HepG2 (cell line): ENCODE results near the gene MFAP5. TPM values are rescaled to one million over a fixed set of nuclear protein-coding genes. Genes with fewer than 3 reads are reported as not detected.
A peak's percentile ranks its signal among the peaks of the same experiment; 100 is the strongest.

Experiments used
- ATAC-seq: fragments of 200-7000 bp; cut with Tn5 transposase; 3 replicates; pipeline ENCODE4 v1.9.1; 2020; ENCODE audit warnings: mild to moderate bottlenecking, moderate library complexity
- BruUV-seq: library from RNA; stranded (reverse); fragments of 400-500 nt; replicated peaks from 2 replicates; lab custom pipeline; 2021; lab: Mats Ljungman, UMichigan
- CTCF ChIA-PET: fragments of 300-600 bp; formaldehyde crosslinking; extraction: SDS; loops from one replicate; lab custom pipeline; 2021; ENCODE audit warnings: low total read pairs, inconsistent platforms, low intra/inter-chr PET ratio; lab: Yijun Ruan, JAX
- POLR2A ChIA-PET: fragments of 350-600 bp; sonication (Branson Sonifier 250); formaldehyde crosslinking; loops from one replicate; lab custom pipeline; 2020; ENCODE audit warnings: antibody characterized with exemption, inconsistent platforms; lab: Yijun Ruan, JAX
- DNase-seq: peaks from one replicate; pipeline ENCODE4 v3.0.0-alpha.2; 2015; ENCODE audit warnings: low spot score
- FAIRE-seq: peaks from 3 replicates; lab custom pipeline; 2011; peaks lifted over from hg19 to GRCh38; lab: Jason Lieb, UNC
- H2AFZ ChIP-seq: one replicate; pipeline ENCODE4 v1.6.1; 2011; ENCODE audit warnings: low read length, inconsistent platforms
- H3K27ac ChIP-seq: fragments of 300-600 bp; 3 replicates; pipeline ENCODE4 v1.8.0; 2011; ENCODE audit warnings: mixed run types, mild to moderate bottlenecking, mixed read lengths, low read length, inconsistent platforms; ENCODE audit not compliant: insufficient read depth; ENCODE audit errors: extremely low read length
- H3K27me3 ChIP-seq, 2 experiments: fragments of 200-600 bp in 1 of 2; 2 replicates in 1 of 2; 3 replicates in 1 of 2; pipeline versions ENCODE4 v1.6.0 to v1.8.0; 2011; ENCODE audit warnings: low read length in 2 of 2, mild to moderate bottlenecking in 2 of 2, moderate library complexity in 2 of 2, inconsistent platforms in 1 of 2; ENCODE audit not compliant: insufficient read depth in 2 of 2, control insufficient read depth in 1 of 2
- H3K36me3 ChIP-seq, 2 experiments: fragments of 200-600 bp in 1 of 2; replicated peaks in 1 of 2; 2 replicates in 1 of 2; 3 replicates in 1 of 2; pipeline versions ENCODE4 v1.5.1 to v1.8.0; 2011; ENCODE audit warnings: low read length in 2 of 2, inconsistent platforms in 1 of 2; ENCODE audit not compliant: insufficient read depth in 2 of 2, control insufficient read depth in 1 of 2
- H3K4me1 ChIP-seq: 2 replicates; pipeline ENCODE4 v1.5.1; 2012; ENCODE audit warnings: low read length, inconsistent platforms; ENCODE audit not compliant: insufficient read depth
- H3K4me2 ChIP-seq: 2 replicates; pipeline ENCODE4 v1.6.0; 2011; ENCODE audit warnings: low read depth, low read length, inconsistent platforms
- H3K4me3 ChIP-seq, 3 experiments: fragments of 200-600 bp in 1 of 3; sonication (generic), shearing (Covaris generic) in 1 of 3; replicated peaks in 1 of 3; 2 replicates each; pipeline ENCODE4 v1.5.1; 2011 to 2016; ENCODE audit warnings: low read length in 3 of 3, inconsistent platforms in 2 of 3, low read depth in 2 of 3, mild to moderate bottlenecking in 2 of 3, control low read depth in 1 of 3, mixed read lengths in 1 of 3; ENCODE audit not compliant: insufficient read depth in 1 of 3
- H3K79me2 ChIP-seq: one replicate; pipeline ENCODE4 v1.6.1; 2011; ENCODE audit warnings: low read length, inconsistent platforms; ENCODE audit not compliant: insufficient read depth
- H3K9ac ChIP-seq: 2 replicates; pipeline ENCODE4 v1.6.0; 2011; ENCODE audit warnings: mild to moderate bottlenecking, low read depth, low read length, inconsistent platforms; ENCODE audit not compliant: insufficient read depth
- H3K9me3 ChIP-seq: 2 replicates; pipeline ENCODE4 v1.5.1; 2012; ENCODE audit warnings: mild to moderate bottlenecking, low read length
- H4K20me1 ChIP-seq: 2 replicates; pipeline ENCODE4 v1.6.0; 2011; ENCODE audit warnings: inconsistent platforms, mild to moderate bottlenecking, low read length, moderate library complexity; ENCODE audit not compliant: insufficient read depth
- HES4 ChIP-seq: sonication (generic); formaldehyde crosslinking; IDR thresholded peaks from 2 replicates; pipeline ENCODE4 v1.9.0; 2021; ENCODE audit warnings: mild to moderate bottlenecking, missing genetic modification reagents, borderline replicate concordance
- HNRNPLL ChIP-seq: fragments of 200-400 bp; formaldehyde crosslinking; IDR thresholded peaks from 2 replicates; pipeline ENCODE4 v1.6.1; 2017; ENCODE audit warnings: mild to moderate bottlenecking, low read depth, low read length; ENCODE audit not compliant: poor library complexity, severe bottlenecking
- HOMEZ ChIP-seq: IDR thresholded peaks from 2 replicates; pipeline ENCODE4 v1.6.1; 2016; ENCODE audit warnings: low read depth
- SRSF9 ChIP-seq: fragments of 200-400 bp; formaldehyde crosslinking; IDR thresholded peaks from 2 replicates; pipeline ENCODE4 v1.6.1; 2018; ENCODE audit warnings: borderline replicate concordance, mild to moderate bottlenecking, low read depth, low read length; ENCODE audit not compliant: insufficient read depth, poor library complexity, severe bottlenecking
- ZNF75D ChIP-seq: sonication (generic); formaldehyde crosslinking; IDR thresholded peaks from 2 replicates; pipeline ENCODE4 v1.8.1; 2023; ENCODE audit warnings: missing genetic modification reagents, mild to moderate bottlenecking, borderline replicate concordance
- WGBS: methylation state at CpG from one replicate; pipeline ENCODE4 v1.1.6; 2017; ENCODE audit warnings: low lambda C conversion rate; 5-methylcytosine and 5-hydroxymethylcytosine counted together
- in situ Hi-C: cut with HindIII; loops from 2 replicates; pipeline ENCODE4 v1.10.0; 2017; ENCODE audit warnings: low pct_unique_long_range_greater_than_20kb; ENCODE audit not compliant: extremely low pct_ligation_motif_present
- intact Hi-C: fragments of 100-400 bp; cut with micrococcal nuclease; formaldehyde crosslinking; loops from one replicate; pipeline ENCODE4 v1.10.0; 2022; ENCODE audit not compliant: unreplicated experiment
- polyA plus RNA-seq, 8 experiments: library from polyadenylated mRNA; depleted of rRNA in 3 of 8; stranded (reverse) in 7 of 8; unstranded in 1 of 8; fragments of >200 nt; fragmentation: Illumina TruSeq in 4 of 8; extraction: Trizol in 4 of 8; gene quantifications; 2 replicates each; pipeline versions ENCODE4 v1.2.1 to v1.2.3, GENCODE V29; 2011 to 2016; ENCODE audit warnings: low read depth in 4 of 8, missing spikeins in 1 of 8, mixed read lengths in 1 of 8; ENCODE audit not compliant: insufficient read depth in 1 of 8
- total RNA-seq, 5 experiments: library from RNA; depleted of rRNA; stranded (reverse); fragments of >200 nt; fragmentation: Illumina TruSeq; extraction: Trizol; gene quantifications; 2 replicates each; pipeline ENCODE4 v1.2.3, GENCODE V29; 2016; ENCODE audit warnings: low read depth in 1 of 5

The MFAP5 gene
- total and polyA plus RNA-seq, 2 of the 13 experiments (the other 11 are each of a cell fraction or from before 2014, with no cell fraction given), result 0.07 TPM; not detected in 1

- TF ChIP-seq HOMEZ (no peak), SRSF9 (no peak), HES4 (CRISPR knock-in tag) (0 out of 2 replicates have a peak, but pooled peaks have one; percentile 13)
Observed at GRCh38 chr12:8697476-8698131, 35.0 kb upstream of the MFAP5 start, which contains the start of gene RIMKLB (continued).

GRCh38 chr12:8697120-8697475 lies 34.5 kb upstream of the MFAP5 start:
- FAIRE-seq (no peak), ATAC-seq (peak; percentile 44), DNase-seq (no peak)
- 4% methylated on average over 16 of the region's 21 CpGs for WGBS
- intact Hi-C loops (no loop called here), in situ Hi-C loops (no loop called here)
- Histone ChIP-seq H2AFZ (no peak overlapping the region), H3K27me3 (peaks cover 3 to 42% of the 10 kb centered on the region in 2 experiments; a peak in 3 of 5 replicates), H3K4me2 (peak overlapping the region; percentile 79), H3K27ac (no peak overlapping the region), H3K4me1 (peaks cover 8% of the 10 kb centered on the region), H3K4me3 (peak overlapping the region; percentile 20 to 75 (median 58); a peak in 4 of 6 replicates), H3K79me2 (no peaks in the 10 kb centered on the region), H3K9me3 (no peaks in the 10 kb centered on the region), H3K9ac (no peak overlapping the region), H4K20me1 (no peaks in the 10 kb centered on the region), H3K36me3 (no peaks in the 10 kb centered on the region)
- TF ChIP-seq ZNF75D (CRISPR knock-in tag), result no peak
- peak; percentile 85 for TF ChIP-seq HNRNPLL
- CTCF ChIA-PET, result no interaction called here
- BruUV-seq, result no TSS peak
- POLR2A ChIA-PET, result no interaction called here
